Activated naive CD4-positive, alpha-beta T cell treated with anti-CD3 and anti-CD28 coated beads, Interleukin-2, amount 50 U/mL, for 16 hours (primary cell): ENCODE measurements around the gene FOXF1.

Experiments used
- DNase-seq: peaks from one replicate; pipeline ENCODE4 v3.0.0-alpha.2; 2020

Gene FOXF1

GRCh38 chr16:86510465-86511261, at the start of gene FOXF1:
Gene FOXF1, plus strand, starts transcription at chr16:86510527. Its CDS starts 43 bp downstream, at chr16:86510570.
- no peak for DNase-seq

- no peak for DNase-seq
Measured at GRCh38 chr16:86461037-86461436, 49.3 kb upstream of the FOXF1 start.

- DNase-seq: no peak
Measured at GRCh38 chr16:86462334-86463084, 47.8 kb upstream of the FOXF1 start.

- DNase-seq: no peak
Measured at GRCh38 chr16:86464044-86464443, 46.3 kb upstream of the FOXF1 start.

GRCh38 chr16:86465434-86465833, 44.9 kb upstream of the FOXF1 start:
- no peak for DNase-seq

GRCh38 chr16:86466696-86467406, 43.5 kb upstream of the FOXF1 start:
- DNase-seq: no peak

- no peak for DNase-seq
Measured at GRCh38 chr16:86467490-86467889, 42.8 kb upstream of the FOXF1 start.

- no peak for DNase-seq
Measured at GRCh38 chr16:86470964-86471363, 39.4 kb upstream of the FOXF1 start.

GRCh38 chr16:86471896-86472295, 38.4 kb upstream of the FOXF1 start:
- no peak for DNase-seq

GRCh38 chr16:86472366-86472765, 38.0 kb upstream of the FOXF1 start:
- DNase-seq: no peak

GRCh38 chr16:86476956-86477534, 33.3 kb upstream of the FOXF1 start:
- no peak for DNase-seq

GRCh38 chr16:86477642-86478041, 32.7 kb upstream of the FOXF1 start:
- no peak for DNase-seq

- no peak for DNase-seq
Measured at GRCh38 chr16:86478779-86479178, 31.5 kb upstream of the FOXF1 start.

GRCh38 chr16:86479419-86479818, 30.9 kb upstream of the FOXF1 start:
- no peak for DNase-seq

GRCh38 chr16:86480444-86480843, 29.9 kb upstream of the FOXF1 start:
- no peak for DNase-seq

- no peak for DNase-seq
Measured at GRCh38 chr16:86481607-86482006, 28.7 kb upstream of the FOXF1 start.

- DNase-seq: no peak
Measured at GRCh38 chr16:86484240-86484639, 26.1 kb upstream of the FOXF1 start.

- DNase-seq: no peak
Measured at GRCh38 chr16:86485746-86486145, 24.6 kb upstream of the FOXF1 start.

GRCh38 chr16:86490859-86491639, 19.3 kb upstream of the FOXF1 start:
- DNase-seq: no peak

- no peak for DNase-seq
Measured at GRCh38 chr16:86491640-86492023, 18.7 kb upstream of the FOXF1 start.

GRCh38 chr16:86492267-86492960, 17.9 kb upstream of the FOXF1 start:
- DNase-seq: no peak
